ENCODE data around the gene GRIK5. TPM values are rescaled to one million over a fixed set of nuclear protein-coding genes. Genes with fewer than 3 reads are reported as not detected.

GRIK5 gene
- total RNA-seq, 2 donors from 2014 or later: 2.1 to 5.9 TPM

- H3K4me3 ChIP-seq: peak within 1 kb of the TSS; percentile 54 to 94
- no peak for TF ChIP-seq CTCF (IDR thresholded peaks at IDR 0.05)
- TF ChIP-seq POLR2A (IDR thresholded peaks at IDR 0.05): no peak
- H3K27ac ChIP-seq: peak within 1 kb of the TSS; percentile 83 to 90 (median 86)
- H3K4me1 ChIP-seq: peaks cover 15% of the 10 kb centered on the region
- WGBS, 2 donors: 4 to 19% methylated on average over 10 to 46 of the region's 46 CpGs
- intact Hi-C loops (cut with DNase I): loop anchor here (5.0 kb wide), 1 partner anchor 82 kb away; the partner anchor contains the start of gene CD79A
- ATAC-seq: peak; percentile 81
- no peaks in the 10 kb centered on the region for H3K36me3 ChIP-seq (replicated peaks in 1 of 2; ENCODE audit: insufficient read depth in 1 of 2, low read depth in 2 of 2)
- H3K9me3 ChIP-seq: no peaks in the 10 kb centered on the region
- DNase-seq: peak; percentile 86 to 91 (median 90)
- no peaks in the 10 kb centered on the region for H3K27me3 ChIP-seq
Observed at GRCh38 chr19:41959056-41960053, 110.7 kb downstream of the GRIK5 start, which contains the start of gene RABAC1. Gene RABAC1, minus strand, starts transcription at chr19:41959321. Its CDS starts 29 bp downstream, at chr19:41959292.

- peak overlapping the region; percentile 54 to 94 for H3K4me3 ChIP-seq
- TF ChIP-seq CTCF (IDR thresholded peaks at IDR 0.05) (no peak), POLR2A (IDR thresholded peaks at IDR 0.05) (peak; percentile 53 to 76 (median 75))
- H3K4me1 ChIP-seq: peaks cover 15% of the 10 kb centered on the region
- peak; percentile 89 to 94 (median 92) for DNase-seq
- intact Hi-C loops (cut with DNase I): loop anchor here (5.0 kb wide), 1 partner anchor 81 kb away; the partner anchor contains the start of gene CD79A
- H3K27ac ChIP-seq: peak overlapping the region; percentile 83 to 90 (median 86)
- no peaks in the 10 kb centered on the region for H3K36me3 ChIP-seq (replicated peaks in 1 of 2; ENCODE audit: insufficient read depth in 1 of 2, low read depth in 2 of 2)
- H3K9me3 ChIP-seq: no peaks in the 10 kb centered on the region
- 0 to 1% methylated on average over 2 to 39 of the region's 43 CpGs for WGBS, 2 donors
- no peaks in the 10 kb centered on the region for H3K27me3 ChIP-seq
- ATAC-seq: peak; percentile 82
Observed at GRCh38 chr19:41958367-41959055, 111.5 kb downstream of the GRIK5 start.

GRCh38 chr19:41957838-41958366, 112.1 kb downstream of the GRIK5 start:
- Histone ChIP-seq H3K9me3 (no peaks in the 10 kb centered on the region), H3K27me3 (no peaks in the 10 kb centered on the region), H3K4me1 (peaks cover 15% of the 10 kb centered on the region), H3K36me3 (replicated peaks in 1 of 2; ENCODE audit: insufficient read depth in 1 of 2, low read depth in 2 of 2) (no peaks in the 10 kb centered on the region), H3K27ac (peak overlapping the region; percentile 83 to 90 (median 86)), H3K4me3 (peak overlapping the region in 1 of 2 donors; percentile 54)
- ATAC-seq (peak; percentile 87), DNase-seq (peak; percentile 80 to 86 (median 85))
- TF ChIP-seq CTCF (IDR thresholded peaks at IDR 0.05) (peak; percentile 81 to 98 (median 96)), POLR2A (IDR thresholded peaks at IDR 0.05) (no peak)
- 5 to 6% methylated on average over 8 to 10 of the region's 10 CpGs for WGBS, 2 donors
- intact Hi-C loops (cut with DNase I): loop anchor here (5.0 kb wide), 1 partner anchor 81 kb away; the partner anchor contains the start of gene CD79A

DNA sequence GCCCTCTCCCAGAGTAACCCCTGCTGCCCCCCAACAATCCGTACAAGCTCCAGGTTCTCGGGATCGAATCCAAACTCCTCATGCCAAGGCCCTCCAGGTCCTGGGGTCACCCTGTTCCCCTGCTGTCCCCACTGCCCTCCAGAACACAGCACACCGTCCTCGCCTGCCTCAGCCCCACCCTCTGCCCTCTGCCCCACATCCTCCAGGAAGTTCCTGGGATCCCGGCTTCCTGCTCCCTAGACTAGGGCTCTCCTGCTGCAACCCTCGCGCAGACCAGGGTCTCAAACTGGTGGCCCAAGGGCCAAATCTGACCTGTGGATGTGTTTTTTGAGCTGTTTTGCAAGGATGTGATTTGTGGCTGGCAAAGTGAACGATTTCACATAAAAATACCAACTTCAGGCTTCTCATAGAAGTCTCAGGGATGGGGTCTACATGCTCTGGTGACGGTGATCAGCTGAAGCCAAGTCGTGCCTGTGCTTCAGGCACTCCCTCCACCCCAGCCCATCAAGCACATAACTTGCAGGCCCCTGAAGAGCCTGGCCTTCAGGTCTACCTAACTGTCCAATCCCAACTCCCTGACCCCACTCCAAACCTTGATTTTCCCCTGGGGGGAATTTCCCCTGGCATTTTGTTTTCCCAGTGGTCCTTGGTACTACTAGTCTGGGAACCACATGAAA, 112.7 kb downstream of the GRIK5 start:
- no peaks in the 10 kb centered on the region for H3K27me3 ChIP-seq
- no peak overlapping the region for H3K4me3 ChIP-seq
- H3K36me3 ChIP-seq (replicated peaks in 1 of 2; ENCODE audit: insufficient read depth in 1 of 2, low read depth in 2 of 2): no peaks in the 10 kb centered on the region
- WGBS, 2 donors: 79 to 93% methylated on average over 6 to 11 of the region's 11 CpGs
- peaks cover 15% of the 10 kb centered on the region for H3K4me1 ChIP-seq
- peak overlapping the region in 3 of 4 donors; percentile 85 to 90 (median 88) for H3K27ac ChIP-seq
- no peak for TF ChIP-seq CTCF (IDR thresholded peaks at IDR 0.05)
- TF ChIP-seq POLR2A (IDR thresholded peaks at IDR 0.05): no peak
- DNase-seq: no peak
- ATAC-seq: no peak
- intact Hi-C loops (cut with DNase I): loop anchor here (5.0 kb wide), 1 partner anchor 80 kb away; the partner anchor contains the start of gene CD79A
- no peaks in the 10 kb centered on the region for H3K9me3 ChIP-seq
